ENCODE measurements around the gene PIANP. TPM values are rescaled to one million over a fixed set of nuclear protein-coding genes. Genes with fewer than 3 reads are reported as not detected.

PIANP gene
- total and polyA plus RNA-seq, 5 donors from 2014 or later, result 0.13 TPM; not detected in 4

DNA sequence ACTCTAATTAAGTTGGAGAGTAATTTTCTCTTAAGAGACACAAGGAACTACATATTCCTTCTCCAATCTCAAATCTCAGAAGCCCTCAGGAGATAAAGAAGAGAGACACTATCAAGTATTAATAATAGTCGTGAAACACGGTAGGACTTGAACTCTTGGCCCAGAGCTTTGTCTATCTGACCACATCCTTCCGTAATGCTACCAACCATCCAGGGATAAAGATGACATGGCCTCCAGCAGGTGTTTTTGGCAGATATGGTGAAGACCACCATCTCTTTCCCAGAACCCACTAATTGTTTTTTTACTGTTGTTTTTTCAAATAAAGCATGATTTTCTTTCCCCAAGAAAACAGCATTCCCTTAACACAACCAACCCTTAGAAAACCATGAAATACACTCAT, 14.8 kb downstream of the PIANP start:
- H3K4me1 Mint-ChIP-seq, result peaks cover 31 to 78% (median 58%) of the 10 kb centered on the region in 4 donors
- ATAC-seq (ENCODE audit: low read depth in 2 of 2), result no peak
- Histone ChIP-seq H3K27ac (ENCODE audit: insufficient read depth, low read length, poor library complexity, severe bottlenecking) (no peak overlapping the region), H3K27me3 (ENCODE audit: control insufficient read depth, insufficient read depth, low read length) (no peaks in the 10 kb centered on the region), H3K9me3 (ENCODE audit: control insufficient read depth in 2 of 2, low read length in 2 of 2) (no peaks in the 10 kb centered on the region), H3K4me3 (ENCODE audit: low read depth, low read length) (no peak overlapping the region), H3K36me3 (ENCODE audit: control insufficient read depth, insufficient read depth, low read length) (peaks cover 19% of the 10 kb centered on the region), H3K4me1 (ENCODE audit: control insufficient read depth, insufficient read depth, low read length, poor library complexity, severe bottlenecking) (peaks cover 39% of the 10 kb centered on the region)
- no peaks in the 10 kb centered on the region for H3K9me3 Mint-ChIP-seq
- peak overlapping the region in 2 of 3 donors; percentile 98 to 99 for H3K27ac Mint-ChIP-seq
- DNase-seq, result no peak
- peaks cover 21% of the 10 kb centered on the region for H3K36me3 Mint-ChIP-seq
- H3K27me3 Mint-ChIP-seq, result no peaks in the 10 kb centered on the region
- H3K4me3 Mint-ChIP-seq, result peak overlapping the region in 3 of 4 donors; percentile 45 to 94 (median 86)

DNA sequence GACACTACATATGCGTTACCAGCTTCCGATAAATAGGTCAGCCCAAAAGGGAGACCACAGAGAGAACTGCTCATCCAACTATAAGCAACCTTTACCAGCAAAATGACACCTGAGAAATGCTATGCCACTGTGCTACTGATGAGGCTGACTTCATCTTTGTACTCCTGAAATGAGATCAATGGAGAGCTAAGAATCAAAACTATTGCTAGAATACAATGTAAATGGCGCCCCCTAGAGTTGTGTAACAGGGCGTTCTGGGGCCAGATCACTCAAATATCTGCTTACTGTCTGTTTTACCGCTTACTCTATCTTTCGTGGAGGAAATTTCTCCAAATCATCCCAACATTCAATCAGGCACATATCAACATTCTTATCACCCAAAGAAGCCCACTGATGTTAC, 16.0 kb downstream of the PIANP start:
- Mint-ChIP-seq H3K4me1 (peaks cover 31 to 73% (median 51%) of the 10 kb centered on the region in 4 donors), H3K27me3 (no peaks in the 10 kb centered on the region), H3K36me3 (peaks cover 23% of the 10 kb centered on the region), H3K4me3 (peak overlapping the region in 2 of 4 donors; percentile 2 to 73), H3K9me3 (no peaks in the 10 kb centered on the region), H3K27ac (no peak overlapping the region)
- peaks cover 29% of the 10 kb centered on the region for H3K4me1 ChIP-seq (ENCODE audit: control insufficient read depth, insufficient read depth, low read length, poor library complexity, severe bottlenecking)
- H3K27ac ChIP-seq (ENCODE audit: insufficient read depth, low read length, poor library complexity, severe bottlenecking), result peak overlapping the region; percentile 7
- no peak for ATAC-seq (ENCODE audit: low read depth in 2 of 2)
- peak; percentile 25 to 74 (median 63) for DNase-seq
- H3K27me3 ChIP-seq (ENCODE audit: control insufficient read depth, insufficient read depth, low read length), result no peaks in the 10 kb centered on the region
- H3K36me3 ChIP-seq (ENCODE audit: control insufficient read depth, insufficient read depth, low read length), result peaks cover 29% of the 10 kb centered on the region
- no peak overlapping the region for H3K4me3 ChIP-seq (ENCODE audit: low read depth, low read length)
- H3K9me3 ChIP-seq (ENCODE audit: control insufficient read depth in 2 of 2, low read length in 2 of 2), result no peaks in the 10 kb centered on the region

DNA sequence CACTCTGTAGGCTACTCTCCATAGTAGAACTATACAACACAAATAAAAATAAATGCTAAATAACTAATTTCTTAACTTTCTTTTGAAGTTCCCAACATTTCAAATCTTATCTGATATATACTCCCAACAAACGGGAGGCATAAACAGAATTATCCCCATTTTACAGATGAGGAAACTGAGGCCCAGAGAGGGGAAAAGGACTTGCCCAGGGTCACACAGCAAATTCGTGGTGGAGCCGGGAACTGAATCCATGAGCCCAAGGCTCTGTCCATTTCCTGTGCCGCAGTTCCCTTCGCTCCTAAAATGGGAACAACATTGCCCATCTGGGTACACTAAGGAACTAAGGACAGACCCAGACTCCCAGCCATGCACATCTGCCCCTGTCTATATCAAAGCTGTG, 23.7 kb downstream of the PIANP start:
- no peaks in the 10 kb centered on the region for H3K9me3 ChIP-seq (ENCODE audit: control insufficient read depth in 2 of 2, low read length in 2 of 2)
- Mint-ChIP-seq H3K4me1 (peaks cover 0 to 14% (median 6%) of the 10 kb centered on the region in 4 donors), H3K36me3 (peaks cover 54% of the 10 kb centered on the region), H3K27me3 (no peaks in the 10 kb centered on the region), H3K9me3 (peaks cover 0 to 2% (median 0%) of the 10 kb centered on the region in 7 donors), H3K27ac (peak overlapping the region in 1 of 3 donors; percentile 38), H3K4me3 (no peak overlapping the region)
- H3K27me3 ChIP-seq (ENCODE audit: control insufficient read depth, insufficient read depth, low read length), result no peaks in the 10 kb centered on the region
- H3K36me3 ChIP-seq (ENCODE audit: control insufficient read depth, insufficient read depth, low read length), result peaks cover 94% of the 10 kb centered on the region
- no peak overlapping the region for H3K27ac ChIP-seq (ENCODE audit: insufficient read depth, low read length, poor library complexity, severe bottlenecking)
- DNase-seq (no peak), ATAC-seq (ENCODE audit: low read depth in 2 of 2) (no peak)
- H3K4me1 ChIP-seq (ENCODE audit: control insufficient read depth, insufficient read depth, low read length, poor library complexity, severe bottlenecking), result no peaks in the 10 kb centered on the region
- H3K4me3 ChIP-seq (ENCODE audit: low read depth, low read length), result no peak overlapping the region

DNA sequence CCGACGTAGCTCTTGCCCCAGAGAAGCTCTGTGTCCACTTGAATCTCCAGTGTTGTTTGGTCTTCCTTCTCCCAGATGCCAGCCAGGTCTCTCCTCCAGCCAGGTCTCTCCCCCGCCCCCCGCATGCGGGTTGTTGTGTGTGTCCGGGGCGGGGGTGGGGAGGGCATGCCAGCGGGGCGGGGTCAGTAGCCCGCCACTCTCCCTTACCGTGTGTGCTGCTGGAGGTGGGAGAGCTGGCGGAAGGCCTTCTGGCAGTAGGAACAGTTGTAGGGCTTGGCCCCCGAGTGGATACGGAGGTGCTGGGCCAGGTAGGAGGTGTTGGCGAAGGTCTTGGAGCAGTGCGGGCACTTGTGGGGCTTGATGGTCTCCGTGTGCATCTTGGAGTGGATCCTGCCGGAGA, 28.5 kb downstream of the PIANP start:
- Histone ChIP-seq H3K4me1 (ENCODE audit: control insufficient read depth, insufficient read depth, low read length, poor library complexity, severe bottlenecking) (no peaks in the 10 kb centered on the region), H3K36me3 (ENCODE audit: control insufficient read depth, insufficient read depth, low read length) (peaks cover 96% of the 10 kb centered on the region), H3K4me3 (ENCODE audit: low read depth, low read length) (no peak overlapping the region), H3K27me3 (ENCODE audit: control insufficient read depth, insufficient read depth, low read length) (no peaks in the 10 kb centered on the region), H3K27ac (ENCODE audit: insufficient read depth, low read length, poor library complexity, severe bottlenecking) (no peak overlapping the region), H3K9me3 (ENCODE audit: control insufficient read depth in 2 of 2, low read length in 2 of 2) (no peaks in the 10 kb centered on the region)
- H3K4me3 Mint-ChIP-seq, result no peak overlapping the region
- peaks cover 73% of the 10 kb centered on the region for H3K36me3 Mint-ChIP-seq
- no peaks in the 10 kb centered on the region for H3K27me3 Mint-ChIP-seq
- peaks cover 0 to 6% (median 3%) of the 10 kb centered on the region in 4 donors for H3K4me1 Mint-ChIP-seq
- ATAC-seq (ENCODE audit: low read depth in 2 of 2) (no peak), DNase-seq (no peak)
- H3K9me3 Mint-ChIP-seq, result peaks cover 0 to 2% (median 0%) of the 10 kb centered on the region in 7 donors
- no peak overlapping the region for H3K27ac Mint-ChIP-seq

DNA sequence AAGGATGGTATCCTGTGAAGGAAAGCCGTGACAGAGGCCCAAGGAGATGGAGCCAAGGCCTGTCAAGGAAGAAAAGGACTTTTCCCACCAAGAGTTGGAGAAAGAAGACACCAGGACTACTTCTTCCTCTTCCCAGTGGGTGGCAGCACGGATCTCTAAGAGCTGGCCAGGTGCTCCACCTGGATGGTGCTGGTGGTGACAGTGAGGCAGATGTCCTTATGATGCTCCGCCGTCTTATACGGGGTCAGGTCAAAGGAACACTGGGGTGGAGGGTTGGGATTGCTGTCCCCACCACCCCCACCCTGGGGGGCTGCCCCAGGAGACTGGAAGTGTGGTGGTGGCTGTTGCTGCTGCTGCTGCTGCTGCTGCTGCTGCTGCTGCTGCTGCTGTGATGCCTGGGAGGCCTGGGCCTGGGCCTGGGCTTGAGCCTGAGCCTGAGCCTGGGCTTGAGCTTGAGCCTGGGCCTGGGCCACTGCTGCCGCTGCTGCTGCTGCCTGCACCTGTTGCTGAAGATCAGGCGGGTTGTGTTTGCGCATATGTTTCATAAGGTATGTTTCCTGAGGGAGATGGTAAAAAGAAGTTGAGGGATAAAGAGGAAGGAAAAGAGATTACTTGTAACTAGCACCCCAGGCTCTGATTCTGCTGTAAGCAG, 32.9 kb downstream of the PIANP start:
- peaks cover 0 to 2% (median 0%) of the 10 kb centered on the region in 7 donors for H3K9me3 Mint-ChIP-seq
- H3K9me3 ChIP-seq (ENCODE audit: control insufficient read depth in 2 of 2, low read length in 2 of 2), result no peaks in the 10 kb centered on the region
- no peaks in the 10 kb centered on the region for H3K27me3 ChIP-seq (ENCODE audit: control insufficient read depth, insufficient read depth, low read length)
- H3K4me1 ChIP-seq (ENCODE audit: control insufficient read depth, insufficient read depth, low read length, poor library complexity, severe bottlenecking), result peaks cover under 1% of the 10 kb centered on the region
- H3K4me1 Mint-ChIP-seq, result peaks cover 0 to 16% (median 11%) of the 10 kb centered on the region in 4 donors
- peaks cover 55% of the 10 kb centered on the region for H3K36me3 ChIP-seq (ENCODE audit: control insufficient read depth, insufficient read depth, low read length)
- H3K27me3 Mint-ChIP-seq, result no peaks in the 10 kb centered on the region
- no peak overlapping the region for H3K27ac ChIP-seq (ENCODE audit: insufficient read depth, low read length, poor library complexity, severe bottlenecking)
- H3K27ac Mint-ChIP-seq, result no peak overlapping the region
- DNase-seq (no peak), ATAC-seq (ENCODE audit: low read depth in 2 of 2) (no peak)
- no peak overlapping the region for H3K4me3 Mint-ChIP-seq
- H3K4me3 ChIP-seq (ENCODE audit: low read depth, low read length), result no peak overlapping the region
- H3K36me3 Mint-ChIP-seq, result peaks cover 53% of the 10 kb centered on the region

DNA sequence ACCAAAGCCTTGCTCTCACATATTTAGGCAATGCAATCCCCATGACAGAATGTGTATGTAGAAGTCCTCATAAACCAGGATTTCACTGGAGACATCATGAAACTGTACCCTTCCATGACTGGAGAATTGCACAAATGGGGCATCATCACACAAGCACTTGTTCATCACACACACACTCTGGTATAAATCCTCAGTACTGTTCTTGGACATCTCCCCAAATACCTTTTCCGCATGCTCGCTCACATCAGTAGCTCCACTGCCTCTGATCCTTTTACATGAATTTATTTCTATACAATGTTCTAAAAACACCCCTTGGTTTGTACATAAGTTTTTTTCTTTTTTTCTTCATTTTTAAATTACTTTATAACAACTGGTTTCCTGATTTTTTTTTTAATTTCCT, 34.4 kb downstream of the PIANP start:
- H3K27ac ChIP-seq (ENCODE audit: insufficient read depth, low read length, poor library complexity, severe bottlenecking), result no peak overlapping the region
- H3K36me3 ChIP-seq (ENCODE audit: control insufficient read depth, insufficient read depth, low read length), result peaks cover 42% of the 10 kb centered on the region
- Mint-ChIP-seq H3K36me3 (peaks cover 39% of the 10 kb centered on the region), H3K27ac (peak overlapping the region in 2 of 3 donors; percentile 26), H3K4me3 (no peak overlapping the region), H3K4me1 (peaks cover 6 to 27% (median 16%) of the 10 kb centered on the region in 4 donors), H3K9me3 (peaks cover 0 to 2% (median 0%) of the 10 kb centered on the region in 7 donors), H3K27me3 (no peaks in the 10 kb centered on the region)
- no peaks in the 10 kb centered on the region for H3K27me3 ChIP-seq (ENCODE audit: control insufficient read depth, insufficient read depth, low read length)
- peaks cover 12% of the 10 kb centered on the region for H3K4me1 ChIP-seq (ENCODE audit: control insufficient read depth, insufficient read depth, low read length, poor library complexity, severe bottlenecking)
- H3K9me3 ChIP-seq (ENCODE audit: control insufficient read depth in 2 of 2, low read length in 2 of 2), result no peaks in the 10 kb centered on the region
- H3K4me3 ChIP-seq (ENCODE audit: low read depth, low read length), result no peak overlapping the region
- no peak for DNase-seq
- no peak for ATAC-seq (ENCODE audit: low read depth in 2 of 2)

DNA sequence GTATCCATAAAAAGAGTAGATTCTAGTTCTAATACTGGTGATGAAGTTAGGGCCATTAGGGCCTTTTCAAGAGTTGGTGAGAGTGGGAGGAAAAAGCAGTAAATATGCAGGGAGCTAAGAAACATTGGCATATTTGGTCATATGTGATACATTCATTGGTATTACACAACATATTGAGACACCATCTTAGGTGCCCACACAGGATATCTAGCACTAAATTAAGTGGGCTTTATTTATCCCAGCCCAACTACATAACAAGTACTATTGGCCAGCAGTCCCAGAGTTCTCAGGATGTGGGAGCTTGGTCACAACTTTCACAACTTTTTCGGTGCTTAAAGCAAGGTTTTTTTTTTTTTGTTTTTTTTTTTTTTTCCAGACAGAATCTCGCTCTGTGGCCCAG, 35.7 kb downstream of the PIANP start:
- no peak overlapping the region for H3K4me3 ChIP-seq (ENCODE audit: low read depth, low read length)
- H3K27ac ChIP-seq (ENCODE audit: insufficient read depth, low read length, poor library complexity, severe bottlenecking), result no peak overlapping the region
- peaks cover 12% of the 10 kb centered on the region for H3K4me1 ChIP-seq (ENCODE audit: control insufficient read depth, insufficient read depth, low read length, poor library complexity, severe bottlenecking)
- Mint-ChIP-seq H3K27me3 (no peaks in the 10 kb centered on the region), H3K4me1 (peaks cover 6 to 32% (median 17%) of the 10 kb centered on the region in 4 donors), H3K27ac (peak overlapping the region; percentile 1 to 98 (median 41)), H3K9me3 (peaks cover 0 to 2% (median 0%) of the 10 kb centered on the region in 7 donors), H3K36me3 (peaks cover 27% of the 10 kb centered on the region), H3K4me3 (peak overlapping the region in 2 of 4 donors; percentile 40 to 59)
- peaks cover 29% of the 10 kb centered on the region for H3K36me3 ChIP-seq (ENCODE audit: control insufficient read depth, insufficient read depth, low read length)
- H3K9me3 ChIP-seq (ENCODE audit: control insufficient read depth in 2 of 2, low read length in 2 of 2), result no peaks in the 10 kb centered on the region
- no peaks in the 10 kb centered on the region for H3K27me3 ChIP-seq (ENCODE audit: control insufficient read depth, insufficient read depth, low read length)
- ATAC-seq (ENCODE audit: low read depth in 2 of 2) (no peak), DNase-seq (no peak)

Measured in CD4-positive, CD25-positive, alpha-beta regulatory T cell (primary cell).